Trophoblast cell (in vitro differentiated cells and primary cell): ENCODE measurements around the gene PLEK.

Experiments
- DNase-seq, 2 donors: peaks; one replicate each; pipeline ENCODE4 v3.0.0-alpha.2; 2016
- H2AFZ ChIP-seq: 2 replicates; pipeline ENCODE4 v1.6.1; 2013; ENCODE audit warnings: low read length, moderate library complexity, mild to moderate bottlenecking; ENCODE audit not compliant: insufficient read depth, poor library complexity
- H2AK5ac ChIP-seq: 2 replicates; pipeline ENCODE4 v1.6.1; 2013; ENCODE audit warnings: mild to moderate bottlenecking, low read length
- H2BK120ac ChIP-seq: 2 replicates; pipeline ENCODE4 v1.6.1; 2013; ENCODE audit warnings: low read length, mild to moderate bottlenecking, moderate library complexity; ENCODE audit not compliant: insufficient read depth, poor library complexity
- H2BK12ac ChIP-seq: 2 replicates; pipeline ENCODE4 v1.6.1; 2013; ENCODE audit warnings: mild to moderate bottlenecking, low read length, moderate library complexity
- H2BK5ac ChIP-seq: 2 replicates; pipeline ENCODE4 v1.6.1; 2013; ENCODE audit warnings: low read length, low read depth, moderate library complexity, mild to moderate bottlenecking; ENCODE audit not compliant: poor library complexity
- H3K14ac ChIP-seq: 2 replicates; pipeline ENCODE4 v1.6.1; 2013; ENCODE audit warnings: mild to moderate bottlenecking, low read length
- H3K18ac ChIP-seq: 2 replicates; pipeline ENCODE4 v1.6.1; 2013; ENCODE audit warnings: mild to moderate bottlenecking, low read length
- H3K23ac ChIP-seq: 2 replicates; pipeline ENCODE4 v1.6.1; 2013; ENCODE audit warnings: low read length
- H3K27ac ChIP-seq: 2 replicates; pipeline ENCODE4 v1.5.1; 2013; ENCODE audit warnings: low read depth, mild to moderate bottlenecking, inconsistent platforms, low read length, moderate library complexity
- H3K27me3 ChIP-seq: 2 replicates; pipeline ENCODE4 v1.6.1; 2013; ENCODE audit warnings: inconsistent platforms, mild to moderate bottlenecking, low read length, moderate library complexity; ENCODE audit not compliant: insufficient read depth
- H3K36me3 ChIP-seq, 2 experiments: 1 replicate in 1 of 2; 2 replicates in 1 of 2; pipeline ENCODE4 v1.6.1; 2013; ENCODE audit warnings: low read length in 2 of 2, mild to moderate bottlenecking in 2 of 2, moderate library complexity in 1 of 2; ENCODE audit not compliant: insufficient read depth in 2 of 2, control insufficient read depth in 1 of 2
- H3K4ac ChIP-seq: 2 replicates; pipeline ENCODE4 v1.6.1; 2013; ENCODE audit warnings: low read depth, mild to moderate bottlenecking, low read length, moderate library complexity
- H3K4me1 ChIP-seq, 2 experiments: 1 replicate in 1 of 2; 2 replicates in 1 of 2; pipeline ENCODE4 v1.6.1; 2013; ENCODE audit warnings: low read length in 2 of 2, mild to moderate bottlenecking in 2 of 2, moderate library complexity in 1 of 2; ENCODE audit not compliant: insufficient read depth in 2 of 2, control insufficient read depth in 1 of 2
- H3K4me2 ChIP-seq: 2 replicates; pipeline ENCODE4 v1.6.1; 2013; ENCODE audit warnings: inconsistent platforms, mild to moderate bottlenecking, low read length, moderate library complexity
- H3K4me3 ChIP-seq: 2 replicates; pipeline ENCODE4 v1.5.1; 2013; ENCODE audit warnings: mild to moderate bottlenecking, low read depth, low read length, inconsistent platforms
- H3K79me1 ChIP-seq: one replicate; pipeline ENCODE4 v1.6.1; 2013; ENCODE audit warnings: low read length
- H3K79me2 ChIP-seq: 2 replicates; pipeline ENCODE4 v1.6.1; 2013; ENCODE audit warnings: low read length, mild to moderate bottlenecking; ENCODE audit not compliant: control insufficient read depth, insufficient read depth, poor library complexity
- H3K9ac ChIP-seq: 2 replicates; pipeline ENCODE4 v1.6.1; 2013; ENCODE audit warnings: mild to moderate bottlenecking, low read length
- H3K9me3 ChIP-seq: 2 replicates; pipeline ENCODE4 v1.6.1; 2013; ENCODE audit warnings: low read depth, mild to moderate bottlenecking, control low read depth, inconsistent platforms, low read length; ENCODE audit not compliant: insufficient read depth
- H4K12ac ChIP-seq: 2 replicates; pipeline ENCODE4 v1.6.1; 2013; ENCODE audit warnings: low read depth, mild to moderate bottlenecking, low read length, moderate library complexity
- H4K8ac ChIP-seq: 2 replicates; pipeline ENCODE4 v1.6.1; 2013; ENCODE audit warnings: low read depth, mild to moderate bottlenecking, low read length, moderate library complexity
- H4K91ac ChIP-seq: one replicate; pipeline ENCODE4 v1.6.1; 2013; ENCODE audit warnings: low read depth, mild to moderate bottlenecking, low read length, moderate library complexity
- WGBS: extraction: QIAGEN DNeasy Blood & Tissue Kit; methylation state at CpG from one replicate; pipeline ENCODE4 v1.1.7; 2013; ENCODE audit warnings: missing lambda C conversion rate; ENCODE audit not compliant: insufficient read length, insufficient coverage; ENCODE audit errors: extremely low coverage; 5-methylcytosine and 5-hydroxymethylcytosine counted together

The PLEK gene

GRCh38 chr2:68390586-68390985 is 25.5 kb downstream of the PLEK start:
- H4K12ac ChIP-seq, result no peak overlapping the region
- H4K91ac ChIP-seq, result no peak overlapping the region
- H3K27ac ChIP-seq, result no peak overlapping the region
- H3K4ac ChIP-seq, result no peak overlapping the region
- H3K4me3 ChIP-seq, result no peak overlapping the region
- H3K18ac ChIP-seq, result no peak overlapping the region
- H4K8ac ChIP-seq, result no peak overlapping the region
- peaks cover under 1% of the 10 kb centered on the region for H3K79me2 ChIP-seq
- no peak for DNase-seq
- no peak overlapping the region for H3K4me2 ChIP-seq
- no peak overlapping the region for H2AK5ac ChIP-seq
- H3K9me3 ChIP-seq, result no peaks in the 10 kb centered on the region
- H3K79me1 ChIP-seq, result no peaks in the 10 kb centered on the region
- H3K9ac ChIP-seq, result no peak overlapping the region
- H3K23ac ChIP-seq, result no peak overlapping the region
- H2BK120ac ChIP-seq, result no peak overlapping the region
- no peaks in the 10 kb centered on the region for H3K36me3 ChIP-seq
- H3K4me1 ChIP-seq, result no peaks in the 10 kb centered on the region
- H3K14ac ChIP-seq, result no peak overlapping the region
- no peaks in the 10 kb centered on the region for H3K27me3 ChIP-seq
- H2BK12ac ChIP-seq, result no peak overlapping the region
- no peak overlapping the region for H2BK5ac ChIP-seq
- H2AFZ ChIP-seq, result no peak overlapping the region

DNA sequence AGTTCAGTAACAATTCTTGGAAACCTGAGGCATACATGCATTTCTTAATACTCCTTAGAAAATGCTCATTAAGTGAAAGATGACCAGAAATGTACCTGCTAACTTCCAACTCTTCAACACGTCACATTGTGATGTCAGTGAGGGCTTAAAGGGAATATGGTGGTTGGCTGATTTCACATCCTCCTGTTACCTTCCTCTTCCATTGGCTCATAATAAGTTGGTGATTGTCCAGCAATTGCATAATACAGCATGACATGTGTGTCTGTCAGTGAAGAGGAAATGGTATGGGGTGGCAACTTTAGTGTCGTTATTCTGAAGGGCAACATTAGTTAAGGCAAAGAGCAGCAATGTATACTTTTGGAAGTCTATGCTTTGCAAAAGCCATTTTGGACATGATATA is 26.0 kb downstream of the PLEK start:
- Histone ChIP-seq H3K79me2 (peaks cover 1% of the 10 kb centered on the region), H2BK120ac (no peak overlapping the region), H2BK5ac (no peak overlapping the region), H3K4me2 (no peak overlapping the region), H4K8ac (no peak overlapping the region), H3K4ac (no peak overlapping the region), H3K4me3 (no peak overlapping the region), H3K27ac (no peak overlapping the region), H2AK5ac (no peak overlapping the region), H3K36me3 (no peaks in the 10 kb centered on the region), H3K23ac (no peak overlapping the region), H2BK12ac (no peak overlapping the region), H4K91ac (no peak overlapping the region), H3K27me3 (no peaks in the 10 kb centered on the region), H3K9me3 (no peaks in the 10 kb centered on the region), H4K12ac (no peak overlapping the region), H3K4me1 (no peaks in the 10 kb centered on the region), H3K79me1 (no peaks in the 10 kb centered on the region), H3K14ac (no peak overlapping the region), H3K18ac (no peak overlapping the region), H2AFZ (no peak overlapping the region), H3K9ac (no peak overlapping the region)
- no peak for DNase-seq
- WGBS, result no CpG with 5 or more reads among the region's 2 CpGs

DNA sequence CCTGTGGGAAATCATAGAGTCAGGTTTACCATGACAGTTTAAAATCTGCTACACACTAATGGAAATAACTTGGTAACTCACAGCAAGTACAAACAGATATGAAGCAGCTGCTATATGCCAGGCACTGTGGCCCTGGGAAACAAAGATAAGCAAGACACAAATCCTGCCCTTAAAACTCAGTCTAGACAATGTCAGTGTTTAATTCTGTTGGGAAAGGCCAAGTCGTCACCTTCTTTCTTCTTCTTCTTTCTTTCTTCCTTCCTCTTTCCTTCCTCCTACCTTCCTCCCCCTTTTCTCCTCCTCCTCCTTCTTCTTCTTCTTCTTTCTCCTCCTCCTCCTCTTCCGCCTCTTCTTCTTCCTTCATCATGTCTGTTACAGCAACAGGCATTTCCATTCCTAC is 26.8 kb downstream of the PLEK start:
- no peak overlapping the region for H4K8ac ChIP-seq
- no peak overlapping the region for H2BK120ac ChIP-seq
- H3K18ac ChIP-seq, result no peak overlapping the region
- no peak for DNase-seq
- H3K23ac ChIP-seq, result no peak overlapping the region
- no peak overlapping the region for H3K4ac ChIP-seq
- H3K9ac ChIP-seq, result no peak overlapping the region
- no peaks in the 10 kb centered on the region for H3K79me1 ChIP-seq
- H2AFZ ChIP-seq, result no peak overlapping the region
- no peak overlapping the region for H2AK5ac ChIP-seq
- peaks cover 1% of the 10 kb centered on the region for H3K79me2 ChIP-seq
- no peak overlapping the region for H4K91ac ChIP-seq
- no peaks in the 10 kb centered on the region for H3K9me3 ChIP-seq
- H3K4me3 ChIP-seq, result no peak overlapping the region
- no peak overlapping the region for H2BK12ac ChIP-seq
- no peak overlapping the region for H2BK5ac ChIP-seq
- H3K4me2 ChIP-seq, result no peak overlapping the region
- no peak overlapping the region for H3K27ac ChIP-seq
- no peak overlapping the region for H3K14ac ChIP-seq
- WGBS, result no CpG with 5 or more reads among the region's 2 CpGs
- no peaks in the 10 kb centered on the region for H3K4me1 ChIP-seq
- no peak overlapping the region for H4K12ac ChIP-seq
- no peaks in the 10 kb centered on the region for H3K27me3 ChIP-seq
- no peaks in the 10 kb centered on the region for H3K36me3 ChIP-seq

DNA sequence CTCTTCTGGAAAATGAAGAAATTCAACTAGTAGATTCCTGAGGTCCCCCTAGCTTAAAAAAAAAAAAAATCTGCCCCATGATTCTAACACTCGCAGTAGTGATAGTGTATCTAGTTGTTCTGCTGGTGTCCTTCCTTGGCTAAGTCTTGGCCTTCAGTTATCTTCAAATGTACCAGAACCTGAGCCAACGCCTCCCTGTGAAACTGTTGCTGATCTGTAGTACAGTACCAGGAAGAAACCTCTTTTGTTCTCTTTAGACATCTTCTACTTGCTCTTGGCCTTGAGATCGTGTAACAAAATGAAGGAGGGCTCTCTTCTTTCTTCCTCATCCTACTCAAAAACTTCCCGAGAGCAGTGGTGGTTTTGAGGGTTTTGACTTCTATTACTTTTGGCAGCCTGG is 31.0 kb downstream of the PLEK start:
- Histone ChIP-seq H3K27me3 (no peaks in the 10 kb centered on the region), H2AFZ (no peak overlapping the region), H3K79me2 (peaks cover 1% of the 10 kb centered on the region), H3K18ac (no peak overlapping the region), H2BK5ac (no peak overlapping the region), H4K12ac (no peak overlapping the region), H4K8ac (no peak overlapping the region), H3K4me3 (no peak overlapping the region), H3K23ac (no peak overlapping the region), H3K4me1 (no peaks in the 10 kb centered on the region), H3K36me3 (no peaks in the 10 kb centered on the region), H3K79me1 (no peaks in the 10 kb centered on the region), H3K4ac (no peak overlapping the region), H4K91ac (no peak overlapping the region), H2AK5ac (no peak overlapping the region), H3K27ac (no peak overlapping the region), H2BK12ac (no peak overlapping the region), H3K4me2 (no peak overlapping the region), H3K9me3 (no peaks in the 10 kb centered on the region), H2BK120ac (no peak overlapping the region), H3K9ac (no peak overlapping the region), H3K14ac (no peak overlapping the region)
- no CpG with 5 or more reads among the region's 4 CpGs for WGBS
- DNase-seq, result no peak
